ENCODE data around the gene CNTN4.
"Not testable (repeated sequence)": the region's sequence is repeated elsewhere in the genome, so short reads cannot be mapped to it uniquely, and the experiment has no call there.

Gene CNTN4

DNA sequence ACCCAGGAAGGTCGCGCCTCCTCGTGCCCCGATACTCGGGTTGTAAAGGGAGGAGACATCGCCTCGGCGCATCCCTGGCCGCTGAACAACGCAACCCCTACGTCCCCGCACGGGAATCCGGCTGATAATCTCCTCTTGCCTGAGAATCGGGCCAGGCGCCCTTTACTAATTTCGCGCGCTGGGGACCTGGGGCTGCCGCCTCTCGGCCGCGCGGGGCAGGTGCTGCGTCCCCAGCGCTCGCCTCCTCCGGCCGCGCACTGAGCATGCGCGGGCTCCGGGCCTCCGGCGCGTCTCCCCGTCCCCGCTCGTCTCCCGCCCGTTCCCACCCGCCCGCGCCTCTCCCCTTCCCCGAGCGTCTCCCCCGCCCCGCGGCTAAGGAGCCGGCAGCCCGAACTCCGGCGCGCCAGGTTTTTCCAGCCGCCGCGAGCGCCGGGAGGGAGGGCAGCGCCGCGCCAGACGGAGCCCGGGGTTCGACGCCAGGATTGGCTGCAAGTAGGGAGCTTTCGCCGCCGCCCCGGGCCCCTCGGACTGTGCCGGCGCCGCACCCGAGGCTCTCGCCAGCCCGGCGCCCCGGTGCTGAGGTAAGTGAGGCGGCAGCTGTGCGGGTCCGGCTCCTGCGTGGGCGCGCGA is at the start of gene CNTN4:
Gene CNTN4, plus strand, starts transcription at position 469 of the 630 bp plus-strand sequence.
- no peak for DNase-seq (ENCODE audit: low read depth in 2 of 2)

DNA sequence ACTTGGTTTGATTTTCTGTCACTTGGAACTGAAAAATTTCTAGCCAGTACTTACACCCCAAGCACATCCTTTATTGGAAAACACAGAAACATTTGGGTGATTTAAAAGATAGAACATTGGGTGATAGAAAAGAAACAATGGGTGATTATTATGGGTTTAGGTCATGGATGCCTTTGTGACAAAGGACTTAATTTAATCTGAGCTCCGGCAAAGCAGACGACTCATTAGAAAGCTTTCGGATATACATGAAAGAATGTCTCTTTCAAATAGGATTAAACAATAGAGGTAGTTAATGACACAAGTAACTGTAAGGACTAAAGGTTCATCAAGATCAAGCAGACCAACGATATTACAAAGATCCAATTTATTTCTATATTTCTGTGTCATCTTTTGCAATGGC is 37.3 kb upstream of the CNTN4 start:
- DNase-seq (ENCODE audit: low read depth in 2 of 2), result no peak

DNA sequence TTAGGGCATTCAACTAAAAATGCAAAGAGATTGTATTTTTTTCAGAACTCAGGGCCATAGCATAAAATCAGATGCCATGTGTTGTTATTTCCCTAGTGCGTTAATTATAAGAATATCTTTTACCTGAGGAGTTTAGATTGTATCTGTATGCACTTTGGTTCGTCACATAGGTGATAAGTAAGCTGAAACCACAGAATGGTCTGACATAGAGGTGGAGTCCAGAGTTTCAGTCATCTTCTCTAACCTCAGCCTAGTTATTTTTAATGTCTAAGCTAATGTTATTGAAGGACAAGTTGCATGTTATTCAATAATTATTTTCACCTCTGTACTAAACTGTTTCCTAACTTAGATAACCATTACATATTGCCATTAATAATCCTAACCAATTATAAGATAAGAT is 27.1 kb upstream of the CNTN4 start:
- DNase-seq (ENCODE audit: low read depth in 2 of 2), result no peak

DNA sequence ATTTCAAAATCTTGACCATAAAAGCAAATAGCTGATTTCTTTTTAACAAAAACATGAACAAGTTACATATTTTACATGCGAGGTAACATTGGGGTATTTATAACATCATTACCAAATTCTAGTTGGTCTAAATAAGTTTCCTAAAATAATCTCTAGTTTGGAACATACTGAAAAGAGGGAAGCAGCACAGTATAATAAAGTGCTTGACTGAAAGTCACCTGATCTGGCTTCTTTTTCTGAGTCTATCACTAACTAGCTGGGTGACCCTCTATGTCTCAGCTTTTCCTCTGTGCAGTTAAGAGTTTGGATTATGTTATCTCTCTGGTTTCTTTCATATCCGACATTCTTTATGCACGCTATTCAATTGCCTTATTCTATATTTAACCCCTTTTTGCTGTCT is 19.8 kb upstream of the CNTN4 start:
- DNase-seq (ENCODE audit: low read depth in 2 of 2), result no peak

DNA sequence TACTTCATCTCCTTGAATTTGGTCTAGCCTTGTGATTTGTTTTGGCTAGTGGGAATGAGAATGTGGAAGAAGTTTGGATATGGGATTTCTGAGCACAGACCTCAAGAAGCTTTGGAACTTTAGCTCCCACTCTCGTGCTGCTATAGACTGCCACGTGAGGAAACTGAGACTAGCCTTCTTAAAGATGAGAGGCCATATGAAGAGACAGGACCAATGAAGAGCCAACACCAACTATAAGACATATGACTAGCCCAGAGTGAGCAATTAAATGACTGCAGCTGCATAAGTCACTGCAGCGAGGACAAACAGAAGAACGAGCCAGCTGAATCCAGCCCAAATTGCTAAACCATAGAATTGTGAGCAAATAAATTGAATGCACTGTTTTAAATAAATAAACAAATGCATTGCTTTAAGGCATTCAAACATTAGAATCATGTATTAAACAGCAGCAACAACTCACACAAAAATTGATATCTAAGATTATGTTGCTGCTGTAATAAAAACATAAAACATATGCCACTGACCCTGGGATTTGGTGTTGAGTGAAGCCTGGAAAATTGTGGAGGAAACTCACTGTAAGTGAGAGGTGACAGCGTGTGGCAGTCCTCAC is 15.7 kb upstream of the CNTN4 start:
- DNase-seq (ENCODE audit: low read depth in 2 of 2), result no peak

DNA sequence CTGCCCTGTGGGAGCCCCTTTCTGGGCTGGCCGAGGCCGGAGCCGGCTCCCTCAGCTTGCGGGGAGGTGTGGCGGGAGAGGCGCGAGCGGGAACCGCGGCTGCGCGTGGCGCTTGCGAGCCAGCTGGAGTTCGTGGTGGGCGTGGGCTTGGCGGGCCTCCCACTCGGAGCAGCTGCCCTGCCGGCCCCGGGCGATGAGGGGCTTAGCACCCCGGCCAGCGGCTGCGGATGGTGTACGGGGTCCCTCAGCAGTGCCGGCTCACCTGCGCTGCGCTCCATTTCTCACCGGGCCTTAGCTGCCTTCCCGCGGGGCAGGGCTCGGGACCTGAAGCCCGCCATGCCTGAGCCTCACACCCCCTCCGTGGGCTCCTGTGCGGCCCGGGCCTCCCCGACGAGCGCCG is 15.1 kb upstream of the CNTN4 start:
- DNase-seq (ENCODE audit: low read depth in 2 of 2), result not testable (repeated sequence)

DNA sequence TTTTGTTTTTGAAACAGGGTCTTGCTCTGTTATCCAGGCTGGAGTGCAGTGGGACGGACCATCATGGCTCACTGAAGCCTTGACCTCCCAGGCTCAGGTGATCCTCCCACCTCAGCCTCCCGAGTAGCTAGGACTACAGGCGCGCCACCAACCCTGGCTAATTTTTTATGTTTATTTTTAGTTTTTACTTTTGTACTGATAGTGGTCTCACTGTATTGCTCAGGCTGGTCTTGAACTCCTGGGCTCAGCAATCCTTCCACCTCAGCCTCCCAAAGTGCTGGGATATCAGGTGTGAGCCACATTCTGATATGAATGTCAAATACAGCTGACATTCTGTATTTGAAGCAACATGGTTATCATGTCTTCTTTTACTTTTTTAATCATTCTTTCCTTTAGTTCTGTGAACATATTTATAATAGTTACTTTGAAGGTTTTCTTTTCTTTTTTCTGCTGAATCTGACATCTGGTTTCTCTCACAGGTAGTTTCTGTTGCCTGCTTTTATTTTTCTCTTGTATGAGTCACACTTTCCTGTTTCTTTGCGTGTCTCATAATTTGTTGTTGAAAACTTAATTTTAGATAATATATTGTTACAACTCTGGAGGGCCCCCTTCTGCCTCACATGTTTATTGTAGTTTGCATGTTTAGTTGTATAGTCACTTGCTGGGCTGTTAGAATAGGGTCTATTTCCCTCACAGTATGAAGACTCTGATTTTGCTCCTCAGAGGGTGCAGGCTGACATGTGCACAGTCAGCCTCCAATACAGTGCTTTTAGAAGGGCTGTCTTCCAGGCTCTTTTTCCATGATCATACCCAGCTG is 8.4 kb upstream of the CNTN4 start:
- DNase-seq (ENCODE audit: low read depth in 2 of 2), result no peak

DNA sequence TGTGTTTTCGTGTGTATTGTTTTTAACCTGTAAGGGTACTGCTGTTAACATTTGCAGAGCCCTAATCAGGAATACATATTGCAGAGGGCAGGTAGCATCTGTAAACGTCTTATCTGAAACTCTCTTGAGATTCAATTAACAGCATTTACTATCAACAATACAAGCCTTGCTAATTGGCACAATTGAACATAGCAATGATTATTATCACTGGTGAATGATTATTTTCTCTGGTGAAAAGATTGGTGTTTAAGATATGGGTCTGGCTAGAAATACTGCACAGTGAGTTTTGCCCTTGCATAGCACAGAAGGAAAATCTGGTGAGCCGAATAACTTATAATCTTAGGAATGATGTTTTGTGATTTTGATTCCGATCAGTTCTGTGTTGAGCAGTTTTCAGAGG is 5.9 kb upstream of the CNTN4 start:
- no peak for DNase-seq (ENCODE audit: low read depth in 2 of 2)

DNA sequence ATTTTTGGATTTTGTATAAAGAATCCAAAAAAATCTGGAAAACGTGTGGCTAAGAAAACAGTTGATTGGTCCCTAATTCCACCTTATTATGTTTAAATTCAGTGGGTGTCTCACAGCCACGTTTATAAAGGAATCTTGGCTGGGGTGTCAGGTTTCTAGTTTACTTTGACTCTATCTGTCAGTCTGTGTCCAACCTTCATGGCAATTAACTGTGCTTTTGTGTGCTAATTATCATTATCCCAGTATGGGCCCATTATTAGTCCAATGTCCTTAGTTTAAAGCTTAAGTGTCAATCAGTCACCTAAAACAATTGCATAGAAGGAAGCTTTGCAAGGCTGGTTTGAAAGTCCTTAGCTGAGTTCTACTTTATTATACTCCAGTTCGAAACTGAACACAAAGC is 3.7 kb upstream of the CNTN4 start:
- no peak for DNase-seq (ENCODE audit: low read depth in 2 of 2)

DNA sequence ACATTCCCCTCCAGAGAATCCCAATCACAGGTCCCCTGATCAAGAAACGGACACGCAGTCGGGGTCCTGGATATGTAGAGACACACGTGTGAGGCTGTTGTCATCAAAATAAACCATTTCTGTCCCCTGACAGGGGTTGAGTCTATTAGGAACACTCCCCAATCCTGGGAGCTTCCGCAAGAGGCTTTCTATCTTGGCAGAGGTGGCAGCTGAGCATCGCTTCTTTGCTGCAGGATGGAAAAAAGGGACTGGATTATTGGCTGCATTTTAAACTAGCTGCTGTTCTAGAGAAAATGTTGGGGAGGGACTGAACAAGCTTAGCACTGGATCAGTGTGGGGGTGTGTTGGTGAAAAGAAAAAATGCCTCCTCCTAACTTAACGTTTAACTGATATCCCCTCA is 2.5 kb upstream of the CNTN4 start:
- no peak for DNase-seq (ENCODE audit: low read depth in 2 of 2)

DNA sequence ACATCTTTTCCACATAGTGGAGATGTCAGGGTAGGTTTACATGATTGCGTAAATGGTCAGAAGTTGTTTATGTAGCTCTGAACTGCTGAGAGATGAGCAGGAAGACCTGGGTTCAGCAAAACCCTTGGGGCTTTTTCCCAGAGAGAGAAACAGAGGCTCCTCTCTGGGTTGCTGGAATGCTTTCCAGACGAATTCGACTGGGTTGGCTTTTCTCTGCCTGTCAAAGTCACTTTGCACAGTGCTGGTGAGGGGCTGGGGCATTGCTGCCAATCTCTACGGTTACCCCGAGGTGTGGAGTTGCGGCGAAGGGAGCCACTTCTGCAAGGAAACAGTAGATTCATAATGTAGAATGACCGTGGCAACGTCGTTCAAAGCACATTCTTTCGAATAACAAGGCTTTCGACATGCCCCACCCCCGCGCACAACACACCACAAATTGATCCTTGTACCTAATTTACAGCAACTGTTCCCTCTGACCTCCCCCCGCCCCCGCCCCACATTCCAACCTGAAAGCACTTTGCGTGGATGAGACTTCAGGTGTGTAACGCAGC is 950 bp upstream of the CNTN4 start:
- DNase-seq (ENCODE audit: low read depth in 2 of 2), result no peak

DNA sequence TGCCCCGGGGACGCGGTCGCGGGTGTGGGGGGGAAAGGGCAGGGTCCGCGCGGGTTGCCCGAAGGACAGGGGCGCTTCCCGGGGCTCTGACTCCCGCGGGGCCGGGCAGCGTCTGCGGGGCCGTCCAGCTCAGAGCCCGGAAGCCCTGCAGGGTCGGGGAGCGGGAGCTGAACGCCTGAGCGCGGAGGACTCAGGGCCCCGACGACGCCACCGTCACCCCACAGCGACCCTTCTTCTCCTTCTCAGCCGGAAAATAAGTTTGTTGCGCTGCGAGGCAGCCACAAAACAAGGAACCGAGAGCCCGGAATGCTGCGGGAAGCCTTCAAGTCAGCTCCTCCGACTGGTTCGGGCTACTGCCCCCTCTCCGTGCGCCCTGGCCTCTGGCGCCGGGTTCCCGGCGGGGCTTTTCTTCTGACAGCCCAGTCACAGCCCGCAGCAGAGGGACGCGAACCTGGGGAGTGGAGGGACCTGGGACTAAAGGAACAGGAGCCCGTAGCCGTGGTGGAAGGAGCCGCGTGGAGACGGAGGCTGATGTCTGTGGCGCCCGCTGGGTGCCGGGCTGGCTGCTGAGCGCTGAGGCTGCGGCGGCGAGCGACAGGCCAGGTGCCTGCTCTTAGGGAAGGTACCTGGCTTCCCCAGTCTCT is 484 bp downstream of the CNTN4 start:
- DNase-seq (ENCODE audit: low read depth in 2 of 2), result no peak

DNA sequence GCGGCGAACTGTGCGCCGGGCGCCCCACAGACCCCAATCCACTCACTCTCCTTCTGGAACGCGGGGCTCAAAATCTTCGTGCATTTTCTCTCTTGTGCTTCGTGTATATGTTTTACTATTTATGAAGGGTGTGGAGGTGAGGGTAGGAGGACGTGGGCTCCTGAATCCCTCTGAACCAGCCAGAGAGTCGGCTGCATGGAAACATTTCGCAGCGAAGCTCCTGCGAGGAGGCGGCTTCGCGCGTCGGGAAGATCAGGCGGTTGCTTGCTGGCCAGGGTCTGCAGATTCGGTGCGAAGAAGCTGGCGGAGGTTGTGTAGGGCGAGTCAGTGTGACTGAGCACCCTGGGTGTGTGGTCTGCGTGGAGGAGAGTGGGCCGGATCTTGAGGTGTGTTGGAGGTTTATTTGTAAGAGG is 1.1 kb downstream of the CNTN4 start:
- no peak for DNase-seq (ENCODE audit: low read depth in 2 of 2)

DNA sequence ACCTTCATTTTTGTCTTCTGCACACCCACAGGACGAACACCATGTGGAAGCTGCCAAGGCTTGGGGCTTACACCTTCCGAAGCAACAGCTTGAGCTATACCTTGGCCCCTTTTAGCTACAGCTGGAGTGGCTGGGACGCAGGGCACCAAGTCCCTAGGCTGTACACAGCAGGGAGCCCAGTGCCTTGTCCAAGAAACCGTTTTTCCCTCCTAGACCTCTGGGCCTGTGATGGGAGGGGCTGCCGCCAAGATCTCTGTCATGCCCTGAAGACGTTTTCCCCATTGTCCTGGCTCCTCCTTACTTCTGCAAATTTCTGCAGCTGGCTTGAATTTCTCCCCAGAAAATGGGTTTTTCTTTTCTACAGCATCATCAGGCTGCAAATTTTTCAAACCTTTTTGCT is 7.8 kb downstream of the CNTN4 start:
- DNase-seq (ENCODE audit: low read depth in 2 of 2), result no peak

DNA sequence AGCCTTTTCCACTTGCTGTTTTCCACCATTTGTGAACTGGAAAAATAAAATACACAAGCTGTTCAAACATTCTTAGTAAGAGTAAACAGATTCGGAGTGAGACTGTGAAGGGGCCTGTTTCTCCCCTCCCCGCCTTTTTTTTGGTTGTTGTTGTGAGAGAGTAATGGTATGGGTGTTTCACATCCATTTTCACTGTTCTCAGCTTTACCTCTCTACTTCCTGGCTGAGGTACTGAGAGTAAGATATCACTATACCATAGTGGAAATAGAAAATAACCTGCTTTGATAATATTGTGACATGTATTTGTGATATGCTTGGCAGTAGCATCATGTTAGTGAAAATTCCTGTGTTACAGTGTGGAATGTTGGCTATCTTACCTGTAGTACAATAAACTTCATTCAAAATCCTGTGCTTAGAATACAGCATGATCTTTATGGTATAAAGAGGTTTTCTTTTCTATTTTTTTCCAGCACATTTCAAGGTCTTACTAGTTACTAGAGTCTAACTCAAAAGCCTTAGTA is 12.0 kb downstream of the CNTN4 start:
- DNase-seq (ENCODE audit: low read depth in 2 of 2), result no peak

DNA sequence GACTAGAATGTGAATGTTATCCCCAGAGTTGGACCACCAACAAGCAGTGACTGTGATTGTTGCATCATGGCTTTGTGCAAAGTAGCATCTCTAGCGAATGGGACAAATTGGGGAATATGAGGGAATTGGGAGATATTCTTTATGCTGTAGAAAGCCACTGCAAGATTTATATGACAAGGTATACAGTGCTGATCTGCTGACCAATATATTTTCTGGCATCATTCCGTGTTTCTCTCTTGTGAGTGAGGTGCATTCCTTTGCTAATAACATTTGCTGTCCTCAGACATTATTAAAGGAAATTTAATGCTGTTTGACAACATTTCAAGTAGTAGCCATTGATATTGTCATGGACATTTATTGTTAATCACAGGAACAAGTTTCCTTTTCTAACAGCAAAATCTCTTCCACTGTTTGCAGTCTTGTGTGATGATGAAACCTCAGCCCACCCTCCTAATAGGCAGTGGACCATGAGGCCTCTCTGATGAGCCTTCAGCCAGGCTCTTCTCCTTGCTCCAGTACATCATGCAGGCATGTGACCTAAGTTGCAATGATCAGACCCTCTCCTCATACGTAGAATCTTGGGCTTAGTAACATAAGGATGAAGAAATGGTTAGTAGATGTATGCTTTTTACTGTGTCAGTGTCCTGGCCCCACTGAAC is 16.1 kb downstream of the CNTN4 start:
- DNase-seq (ENCODE audit: low read depth in 2 of 2), result no peak

DNA sequence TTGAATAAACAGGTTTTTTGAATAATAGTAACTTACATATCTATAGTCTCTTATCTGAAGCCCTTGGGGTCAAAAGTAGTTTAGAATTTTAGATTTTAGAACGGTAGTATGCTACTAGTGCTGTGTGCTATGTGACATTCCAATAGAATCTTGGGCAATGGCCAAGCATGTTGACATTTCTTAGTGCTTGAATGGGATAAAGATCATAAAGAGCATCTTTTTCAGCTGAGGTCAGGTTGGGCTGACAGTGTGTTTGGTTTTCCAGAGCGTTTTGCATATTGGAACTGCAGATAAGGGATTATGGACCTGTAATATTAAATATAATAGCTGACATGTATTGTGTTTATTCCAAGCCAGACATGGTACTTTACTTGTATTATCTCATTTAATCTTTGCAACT is 32.1 kb downstream of the CNTN4 start:
- no peak for DNase-seq (ENCODE audit: low read depth in 2 of 2)

DNA sequence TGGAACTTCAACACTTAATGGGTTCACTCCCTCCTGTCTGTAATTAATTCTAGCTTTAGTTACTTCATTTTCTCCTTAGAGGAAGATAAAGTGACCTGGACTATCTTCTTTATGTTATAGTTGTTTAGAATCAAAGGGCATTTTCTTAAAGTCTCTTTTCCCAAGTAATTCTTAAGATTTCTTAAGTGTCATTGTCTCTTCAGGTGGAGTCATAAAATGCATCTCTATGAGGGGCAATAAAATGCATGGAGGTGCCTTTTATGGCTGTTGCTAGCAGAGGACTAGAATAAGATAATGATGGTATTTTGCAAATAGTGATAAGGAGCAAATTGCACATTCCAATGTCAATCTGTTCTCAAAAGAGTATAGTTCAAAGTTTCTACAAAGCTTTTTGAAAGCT is 34.5 kb downstream of the CNTN4 start:
- DNase-seq (ENCODE audit: low read depth in 2 of 2), result no peak

DNA sequence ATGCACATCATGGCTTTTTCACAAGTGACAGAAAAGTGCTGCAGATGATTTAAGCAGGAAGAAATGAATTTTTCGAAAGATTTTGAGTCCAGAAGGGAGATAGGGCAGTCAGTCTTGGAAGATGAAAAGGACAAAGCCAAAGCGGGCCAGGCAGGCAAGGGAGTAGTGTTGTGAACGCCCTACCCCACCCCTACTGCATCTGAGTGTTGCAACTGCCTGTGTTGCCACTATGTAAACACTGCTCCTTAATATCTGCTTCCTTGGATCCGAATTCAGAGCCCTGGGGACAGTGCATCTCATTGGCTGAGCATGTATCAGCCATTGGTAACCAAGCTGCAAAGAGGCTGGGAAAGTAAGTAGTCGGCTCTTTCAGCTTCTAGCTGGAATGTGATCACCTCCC is 39.0 kb downstream of the CNTN4 start:
- DNase-seq (ENCODE audit: low read depth in 2 of 2), result no peak

DNA sequence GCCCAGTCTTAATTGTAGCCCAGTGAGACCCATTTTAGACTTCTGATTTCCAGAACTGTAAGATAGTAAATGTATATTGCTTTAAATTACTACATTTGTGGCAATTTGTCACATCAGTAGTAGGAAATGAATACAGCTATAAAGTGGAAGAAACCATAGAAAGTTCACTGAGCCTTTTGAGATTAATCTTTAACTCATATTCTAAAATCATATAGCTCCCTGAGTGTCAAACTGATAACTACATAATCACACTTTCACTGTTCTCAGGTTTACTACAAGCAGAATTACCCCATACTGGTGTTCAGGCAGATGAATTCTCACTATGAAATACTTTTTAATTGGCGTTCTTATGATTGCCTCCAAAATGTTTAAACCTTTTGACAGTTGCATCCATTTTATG is 42.8 kb downstream of the CNTN4 start:
- no peak for DNase-seq (ENCODE audit: low read depth in 2 of 2)

DNA sequence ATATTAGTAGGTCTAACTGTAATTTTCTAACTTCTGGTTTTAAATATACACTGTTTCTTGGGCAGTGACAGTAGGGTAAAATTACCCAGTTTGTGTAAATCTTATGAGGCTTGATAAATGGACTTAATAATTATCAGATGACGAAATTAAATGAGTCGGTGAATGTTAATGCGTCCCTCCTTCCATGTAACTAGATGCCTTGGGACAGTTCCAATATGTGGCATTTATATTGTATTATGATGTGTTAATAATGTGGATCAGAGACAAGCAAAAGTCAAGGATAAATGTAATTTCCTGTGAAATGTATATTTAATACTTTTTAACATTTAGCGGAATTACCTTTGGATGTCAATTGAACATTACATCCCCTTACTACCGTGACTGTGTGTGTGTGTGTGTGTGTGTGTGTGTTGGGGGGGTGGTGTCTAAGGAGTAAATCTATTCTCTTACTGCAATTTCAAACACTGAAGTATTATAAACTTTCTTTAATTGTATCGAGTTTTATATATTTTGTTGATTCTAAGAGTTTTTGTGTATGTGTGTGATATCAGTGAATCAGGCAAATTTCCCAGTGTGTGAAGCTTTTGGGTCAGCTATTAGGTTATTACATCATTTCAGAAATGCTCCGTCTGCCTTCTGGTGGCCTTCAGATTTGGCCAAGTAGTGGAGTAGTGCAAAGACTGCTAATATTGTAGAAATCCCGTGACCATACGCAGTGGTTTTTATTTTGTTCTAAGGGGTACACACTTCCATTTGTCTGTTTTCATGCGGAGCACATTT is 50.1 kb downstream of the CNTN4 start:
- no peak for DNase-seq (ENCODE audit: low read depth in 2 of 2)
